K562 (cell line): Measurements from ENCODE around the gene INMT. TPM values are rescaled to one million over a fixed set of nuclear protein-coding genes. Genes with fewer than 3 reads are reported as not detected.

Experiments used
- ATF3 ChIP-seq, 2 experiments: fragments of 450-650 bp in 1 of 2; sonication (generic) in 1 of 2; formaldehyde crosslinking in 1 of 2; IDR thresholded peaks in 1 of 2; conservative IDR thresholded peaks in 1 of 2; 2 replicates each; pipeline versions ENCODE4 v1.6.1 to v1.8.1; 2016 to 2023; ENCODE audit warnings: mild to moderate bottlenecking in 2 of 2, moderate library complexity in 2 of 2, inconsistent platforms in 1 of 2, missing genetic modification reagents in 1 of 2
- BCL6 ChIP-seq: fragments of 250-450 bp; sonication (Bioruptor Pico); IDR thresholded peaks from 2 replicates; pipeline ENCODE4 v1.4.0; 2020
- BRD9 ChIP-seq: fragments of 450-650 bp; IDR thresholded peaks from 2 replicates; pipeline ENCODE4 v1.6.1; 2018; ENCODE audit warnings: low read depth; ENCODE audit not compliant: partially characterized antibody
- CBX3 ChIP-seq, 2 experiments: IDR thresholded peaks; 1 replicate in 1 of 2; 2 replicates in 1 of 2; pipeline ENCODE4 v1.6.1; 2012; ENCODE audit warnings: inconsistent platforms in 2 of 2, low read length in 2 of 2, borderline replicate concordance in 1 of 2, control low read depth in 1 of 2
- CXXC5 ChIP-seq: fragments of 250-450 bp; sonication (Bioruptor Pico); IDR thresholded peaks from 2 replicates; pipeline ENCODE4 v1.8.0; 2022; ENCODE audit warnings: inconsistent platforms, mild to moderate bottlenecking, moderate library complexity
- E2F1 ChIP-seq: sonication (generic); formaldehyde crosslinking; IDR thresholded peaks from 2 replicates; pipeline ENCODE4 v1.8.1; 2023; ENCODE audit warnings: mild to moderate bottlenecking, missing genetic modification reagents, moderate library complexity
- FIP1L1 ChIP-seq: fragments of 200-400 bp; formaldehyde crosslinking; IDR thresholded peaks from 2 replicates; pipeline ENCODE4 v1.6.1; 2018; ENCODE audit warnings: mild to moderate bottlenecking, low read depth, low read length; ENCODE audit not compliant: poor library complexity, severe bottlenecking
- GMEB1 ChIP-seq: fragments of 250-450 bp; sonication (Bioruptor Pico); IDR thresholded peaks from 2 replicates; pipeline ENCODE4 v1.4.0; 2020; ENCODE audit warnings: mild to moderate bottlenecking
- GTF3C2 ChIP-seq: IDR thresholded peaks from 3 replicates; pipeline ENCODE4 v1.6.1; 2011; ENCODE audit warnings: borderline replicate concordance, mild to moderate bottlenecking, moderate library complexity; ENCODE audit not compliant: insufficient read length; ENCODE audit errors: extremely low read depth
- MECOM ChIP-seq: fragments of 250-450 bp; sonication (Bioruptor Pico); IDR thresholded peaks from 2 replicates; pipeline ENCODE4 v1.8.0; 2022; ENCODE audit warnings: inconsistent platforms
- NFATC3 ChIP-seq: fragments of 450-650 bp; IDR thresholded peaks from 2 replicates; pipeline ENCODE4 v1.6.1; 2017; ENCODE audit warnings: mild to moderate bottlenecking
- NR0B1 ChIP-seq: fragments of 450-650 bp; IDR thresholded peaks from one replicate; pipeline ENCODE4 v1.6.1; 2018; ENCODE audit warnings: mild to moderate bottlenecking, moderate library complexity; ENCODE audit not compliant: partially characterized antibody
- TSC22D4 ChIP-seq: fragments of 450-650 bp; IDR thresholded peaks from 2 replicates; pipeline ENCODE4 v1.6.1; 2016; ENCODE audit warnings: missing genetic modification characterization, missing biosample characterization, control low read depth
- ZKSCAN1 ChIP-seq: fragments of 150-350 bp; IDR thresholded peaks from 2 replicates; pipeline ENCODE4 v1.6.1; 2016; ENCODE audit warnings: low read depth, low read length
- ZNF175 ChIP-seq: fragments of 200-800 bp; sonication (Bioruptor generic); IDR thresholded peaks from 2 replicates; pipeline ENCODE4 v1.6.1; 2016; ENCODE audit warnings: low read depth, mild to moderate bottlenecking, missing genetic modification characterization, missing compliant biosample characterization
- ZNF280B ChIP-seq: fragments of 250-450 bp; sonication (Bioruptor Pico); IDR thresholded peaks from 2 replicates; pipeline ENCODE4 v1.5.1; 2021; ENCODE audit warnings: mild to moderate bottlenecking
- ZNF584 ChIP-seq: fragments of 200-800 bp; sonication (Bioruptor generic); IDR thresholded peaks from 2 replicates; pipeline ENCODE4 v1.6.1; 2016; ENCODE audit warnings: low read depth, mild to moderate bottlenecking, missing genetic modification characterization, missing compliant biosample characterization
- polyA plus RNA-seq, 8 experiments: library from polyadenylated mRNA; depleted of rRNA in 4 of 8; stranded (reverse) in 5 of 8; unstranded in 3 of 8; fragments of >200 nt; fragmentation: Nextera tagmentation in 2 of 8; fragmentation: Illumina TruSeq in 1 of 8; extraction: Ambion mirVana in 2 of 8; extraction: Trizol in 1 of 8; gene quantifications; 2 replicates each; pipeline versions ENCODE4 v1.2.1 to v1.2.3, GENCODE V29; 2011 to 2014; ENCODE audit warnings: inconsistent platforms in 1 of 8, missing spikeins in 1 of 8
- total RNA-seq, 7 experiments: library from RNA; depleted of rRNA in 6 of 7; stranded (reverse); fragments of >200 nt in 6 of 7; fragmentation: Illumina TruSeq in 2 of 7; extraction: Trizol in 2 of 7; gene quantifications; 2 replicates each; pipeline versions ENCODE4 v1.2.1 to v1.2.3, GENCODE V29; 2011 to 2021; ENCODE audit warnings: low replicate concordance in 1 of 7

Gene INMT
- total and polyA plus RNA-seq, 9 of the 15 experiments (the other 6 are each of a cell fraction or from before 2014, with no cell fraction given): 0.04 to 0.27 TPM; not detected in 7

- TF ChIP-seq ATF3 (IDR thresholded peaks at IDR 0.05) (no peak), ATF3 (CRISPR knock-in tag; conservative IDR thresholded peaks at IDR 0.05) (no peak), GMEB1 (CRISPR knock-in tag) (no peak), E2F1 (CRISPR knock-in tag) (no peak), BCL6 (no peak), GTF3C2 (no peak), ZNF584 (CRISPR knock-in tag) (no peak), FIP1L1 (no peak), ZNF175 (no peak), CBX3 (IDR thresholded peaks at IDR 0.05; ENCODE audit: borderline replicate concordance in 1 of 2, low read length in 2 of 2) (no peak), NFATC3 (no peak), NR0B1 (no peak), MECOM (CRISPR knock-in tag) (no peak), ZKSCAN1 (no peak), ZNF280B (CRISPR knock-in tag) (no peak), BRD9 (no peak), CXXC5 (CRISPR knock-in tag) (peak; percentile 67), TSC22D4 (tag) (no peak)
Measured at GRCh38 chr7:30771174-30771879, 19.4 kb downstream of the INMT start, which contains the start of gene MINDY4 (continued).
